Activated T-helper 1 cell treated with anti-CD3 and anti-CD28 coated beads, Interleukin-12 subunit alpha, Interleukin-12 subunit beta, Interleukin-2, Interleukin-4 antibody, amounts not matched to agents 30 ng/mL and 10 ng/mL and 1 ng/mL, durations not matched to agents 14 hours and 24 hours and 36 hours (primary cell): ENCODE data around the gene TSPAN9. TPM values are rescaled to one million over a fixed set of nuclear protein-coding genes. Genes with fewer than 3 reads are reported as not detected.
A peak's percentile ranks its signal among the peaks of the same experiment; 100 is the strongest.

Experiments
- DNase-seq: peaks from one replicate; pipeline ENCODE4 v3.0.0; 2021; ENCODE audit warnings: low spot score
- H3K27ac Mint-ChIP-seq: one replicate; pipeline ENCODE4 v1.8.0; 2021; ENCODE audit warnings: mild to moderate bottlenecking, mixed read lengths
- H3K27me3 Mint-ChIP-seq: one replicate; pipeline ENCODE4 v1.8.0; 2022; ENCODE audit warnings: mild to moderate bottlenecking, moderate library complexity, mixed read lengths; ENCODE audit not compliant: insufficient read depth
- H3K36me3 Mint-ChIP-seq: one replicate; pipeline ENCODE4 v1.8.0; 2021; ENCODE audit warnings: low read depth, mixed read lengths
- H3K4me1 Mint-ChIP-seq: one replicate; pipeline ENCODE4 v1.8.0; 2021; ENCODE audit warnings: low read depth, mixed read lengths
- H3K4me3 Mint-ChIP-seq: one replicate; pipeline ENCODE4 v1.8.0; 2021; ENCODE audit warnings: mild to moderate bottlenecking, moderate library complexity, mixed read lengths
- H3K9me3 Mint-ChIP-seq: one replicate; pipeline ENCODE4 v1.8.0; 2021; ENCODE audit warnings: mixed read lengths
- intact Hi-C: fragments of 100-400 bp; cut with micrococcal nuclease; formaldehyde crosslinking; loops from one replicate; pipeline ENCODE4 v1.15.1; 2024
- total RNA-seq: library from RNA; stranded (reverse); gene quantifications from 2 replicates; pipeline ENCODE4 v1.2.3, GENCODE V29; 2022

The TSPAN9 gene, protein sequence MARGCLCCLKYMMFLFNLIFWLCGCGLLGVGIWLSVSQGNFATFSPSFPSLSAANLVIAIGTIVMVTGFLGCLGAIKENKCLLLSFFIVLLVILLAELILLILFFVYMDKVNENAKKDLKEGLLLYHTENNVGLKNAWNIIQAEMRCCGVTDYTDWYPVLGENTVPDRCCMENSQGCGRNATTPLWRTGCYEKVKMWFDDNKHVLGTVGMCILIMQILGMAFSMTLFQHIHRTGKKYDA
- 0.44 and 0.47 TPM in 2 replicates for total RNA-seq

GRCh38 chr12:3076730-3077571 lies at the start of gene TSPAN9:
TSS of gene TSPAN9 (plus strand) at chr12:3077379. CDS start at chr12:3201194, 123,815 bp downstream.
- Mint-ChIP-seq H3K9me3 (no peaks in the 10 kb centered on the region), H3K27me3 (peaks cover 39% of the 10 kb centered on the region), H3K4me3 (peak within 1 kb of the TSS; percentile 80), H3K27ac (no peak within 1 kb of the TSS), H3K4me1 (peaks cover 10% of the 10 kb centered on the region), H3K36me3 (no peaks in the 10 kb centered on the region)
- peak; percentile 55 for DNase-seq
- intact Hi-C loops, result loop anchor here (2.0 to 5.0 kb wide), 3 partner anchors 186 to 1245 kb away; partner anchors contain the start of genes ITFG2, TIGAR and TULP3

GRCh38 chr12:3028108-3028507 lies 49.1 kb upstream of the TSPAN9 start:
- H3K4me1 Mint-ChIP-seq, result no peaks in the 10 kb centered on the region
- H3K9me3 Mint-ChIP-seq, result no peaks in the 10 kb centered on the region
- H3K27ac Mint-ChIP-seq, result no peak overlapping the region

DNA sequence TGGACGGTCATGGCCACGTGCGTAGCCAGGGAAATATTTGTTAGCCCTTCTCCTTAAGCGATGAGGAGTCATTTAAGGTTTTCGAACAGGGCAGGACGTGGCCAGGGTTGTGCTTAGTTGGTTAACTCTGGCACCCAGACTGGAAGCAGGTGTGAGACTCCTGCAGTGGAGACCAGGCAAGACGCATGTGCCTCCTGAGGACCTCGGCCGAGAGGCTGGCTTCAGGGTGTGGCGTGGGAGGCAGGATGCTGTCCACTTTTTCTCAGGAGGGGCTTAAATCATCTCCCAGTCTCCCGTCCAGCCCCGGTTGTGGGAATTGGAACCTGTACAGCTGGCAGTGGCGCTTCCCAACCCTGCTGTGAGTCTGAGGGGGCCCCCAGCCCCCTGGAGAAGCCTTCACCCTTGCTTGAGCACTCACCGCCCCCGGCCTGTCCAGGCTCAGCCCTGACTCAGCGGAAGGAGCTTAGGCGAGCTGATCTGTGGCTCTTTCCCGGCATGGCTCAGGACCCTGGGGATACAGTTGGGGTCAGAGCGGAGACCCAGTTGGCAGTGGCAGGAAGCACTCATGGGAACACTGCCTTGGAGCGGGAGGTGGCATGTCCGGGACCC lies 46.3 kb upstream of the TSPAN9 start:
- intact Hi-C loops, result no loop called here

More at GRCh38 chr12:3028108-3028507, 49.1 kb upstream of the TSPAN9 start:
- Mint-ChIP-seq H3K36me3 (no peaks in the 10 kb centered on the region), H3K27me3 (no peaks in the 10 kb centered on the region), H3K4me3 (no peak overlapping the region)
- intact Hi-C loops, result no loop called here
- no peak for DNase-seq

GRCh38 chr12:3032161-3032560 lies 45.0 kb upstream of the TSPAN9 start:
- no peaks in the 10 kb centered on the region for H3K4me1 Mint-ChIP-seq
- no peaks in the 10 kb centered on the region for H3K27me3 Mint-ChIP-seq
- intact Hi-C loops, result no loop called here
- no peak overlapping the region for H3K27ac Mint-ChIP-seq
- no peaks in the 10 kb centered on the region for H3K36me3 Mint-ChIP-seq
- H3K9me3 Mint-ChIP-seq, result no peaks in the 10 kb centered on the region
- no peak for DNase-seq
- no peak overlapping the region for H3K4me3 Mint-ChIP-seq

More for the DNA sequence above, 46.3 kb upstream of the TSPAN9 start:
- Mint-ChIP-seq H3K36me3 (no peaks in the 10 kb centered on the region), H3K9me3 (no peaks in the 10 kb centered on the region), H3K27ac (no peak overlapping the region), H3K4me3 (no peak overlapping the region), H3K4me1 (no peaks in the 10 kb centered on the region), H3K27me3 (no peaks in the 10 kb centered on the region)
- no peak for DNase-seq

- Mint-ChIP-seq H3K27me3 (no peaks in the 10 kb centered on the region), H3K36me3 (no peaks in the 10 kb centered on the region), H3K27ac (no peak overlapping the region), H3K9me3 (no peaks in the 10 kb centered on the region), H3K4me3 (no peak overlapping the region), H3K4me1 (no peaks in the 10 kb centered on the region)
- DNase-seq, result no peak
- intact Hi-C loops, result no loop called here
These were observed 44.2 kb upstream of the TSPAN9 start for GRCh38 chr12:3032770-3033538.

DNA sequence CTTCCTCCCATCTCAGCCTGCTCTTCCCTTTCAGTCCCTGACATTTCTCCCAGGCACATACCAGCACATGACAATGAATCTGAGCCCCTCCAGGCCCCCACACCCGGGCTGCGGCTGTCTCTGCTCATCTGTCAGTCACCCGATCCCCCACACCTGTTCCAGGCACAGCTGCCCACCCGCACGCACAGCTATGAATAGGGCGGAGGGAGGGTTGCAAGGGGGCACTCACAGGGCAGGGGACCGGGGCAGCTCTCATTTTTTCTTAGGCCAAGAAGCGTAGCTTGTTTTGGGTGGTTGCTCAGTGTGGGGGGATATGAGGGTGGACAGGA lies 43.7 kb upstream of the TSPAN9 start:
- DNase-seq, result no peak
- Mint-ChIP-seq H3K27ac (no peak overlapping the region), H3K9me3 (no peaks in the 10 kb centered on the region), H3K4me3 (no peak overlapping the region), H3K27me3 (no peaks in the 10 kb centered on the region), H3K4me1 (no peaks in the 10 kb centered on the region), H3K36me3 (no peaks in the 10 kb centered on the region)
- intact Hi-C loops, result no loop called here

DNA sequence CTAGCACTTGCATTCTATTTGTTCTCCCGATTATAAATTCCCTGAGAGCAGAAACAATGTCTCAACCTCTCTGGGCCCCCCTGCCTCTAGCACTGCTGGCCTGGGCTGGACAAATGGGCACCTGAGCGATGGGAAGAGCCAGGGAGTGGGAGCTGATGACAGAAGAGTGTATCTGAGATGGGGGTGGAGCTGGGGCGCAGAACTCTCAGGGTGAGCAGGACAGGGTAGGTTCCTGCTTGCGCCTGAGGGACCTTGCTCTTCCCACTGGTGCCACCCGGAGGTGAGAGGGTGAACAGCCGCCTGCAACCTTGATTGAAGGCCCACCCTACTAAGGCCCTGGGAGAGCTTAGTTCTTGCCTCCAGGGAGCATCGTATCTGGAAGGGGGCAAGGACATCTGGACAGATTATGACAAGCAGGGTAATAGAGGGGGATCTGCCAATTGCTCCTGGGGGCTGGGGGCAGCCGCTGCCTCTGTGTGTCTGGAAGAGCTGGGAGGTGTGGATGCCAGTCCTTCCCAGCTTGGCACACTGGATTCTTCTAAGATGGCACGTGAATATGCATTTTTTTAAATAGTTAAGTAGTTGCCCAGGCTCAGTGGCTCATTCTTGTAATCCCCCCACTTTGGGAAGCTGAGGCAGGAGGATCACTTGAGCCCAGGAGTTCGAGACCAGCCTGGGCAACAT lies 43.0 kb upstream of the TSPAN9 start:
- Mint-ChIP-seq H3K36me3 (no peaks in the 10 kb centered on the region), H3K9me3 (no peaks in the 10 kb centered on the region), H3K27me3 (no peaks in the 10 kb centered on the region), H3K27ac (no peak overlapping the region), H3K4me3 (no peak overlapping the region), H3K4me1 (no peaks in the 10 kb centered on the region)
- DNase-seq, result no peak
- intact Hi-C loops, result no loop called here

DNA sequence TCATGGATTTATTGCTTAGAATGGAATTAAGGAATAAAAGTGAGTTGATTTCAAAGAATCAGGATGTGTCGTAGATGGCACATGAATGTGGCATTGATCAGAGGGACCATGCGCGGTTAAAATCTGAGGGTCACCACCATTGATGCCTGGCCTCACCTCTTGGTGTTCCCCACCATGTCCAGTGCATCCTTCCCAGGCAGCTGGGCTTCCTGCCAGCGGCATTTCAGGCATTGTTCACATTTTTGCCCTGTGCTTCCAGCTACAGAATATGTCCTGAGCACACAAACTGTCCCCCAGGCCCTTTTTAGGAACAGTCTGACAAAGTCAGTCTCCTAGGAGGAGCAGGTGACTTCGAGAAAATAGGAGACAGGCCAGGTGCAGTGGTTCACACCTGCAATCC lies 42.0 kb upstream of the TSPAN9 start:
- no peak overlapping the region for H3K4me3 Mint-ChIP-seq
- no peaks in the 10 kb centered on the region for H3K27me3 Mint-ChIP-seq
- no peaks in the 10 kb centered on the region for H3K36me3 Mint-ChIP-seq
- no peak for DNase-seq
- intact Hi-C loops, result no loop called here
- H3K4me1 Mint-ChIP-seq, result no peaks in the 10 kb centered on the region
- H3K9me3 Mint-ChIP-seq, result no peaks in the 10 kb centered on the region
- no peak overlapping the region for H3K27ac Mint-ChIP-seq

DNA sequence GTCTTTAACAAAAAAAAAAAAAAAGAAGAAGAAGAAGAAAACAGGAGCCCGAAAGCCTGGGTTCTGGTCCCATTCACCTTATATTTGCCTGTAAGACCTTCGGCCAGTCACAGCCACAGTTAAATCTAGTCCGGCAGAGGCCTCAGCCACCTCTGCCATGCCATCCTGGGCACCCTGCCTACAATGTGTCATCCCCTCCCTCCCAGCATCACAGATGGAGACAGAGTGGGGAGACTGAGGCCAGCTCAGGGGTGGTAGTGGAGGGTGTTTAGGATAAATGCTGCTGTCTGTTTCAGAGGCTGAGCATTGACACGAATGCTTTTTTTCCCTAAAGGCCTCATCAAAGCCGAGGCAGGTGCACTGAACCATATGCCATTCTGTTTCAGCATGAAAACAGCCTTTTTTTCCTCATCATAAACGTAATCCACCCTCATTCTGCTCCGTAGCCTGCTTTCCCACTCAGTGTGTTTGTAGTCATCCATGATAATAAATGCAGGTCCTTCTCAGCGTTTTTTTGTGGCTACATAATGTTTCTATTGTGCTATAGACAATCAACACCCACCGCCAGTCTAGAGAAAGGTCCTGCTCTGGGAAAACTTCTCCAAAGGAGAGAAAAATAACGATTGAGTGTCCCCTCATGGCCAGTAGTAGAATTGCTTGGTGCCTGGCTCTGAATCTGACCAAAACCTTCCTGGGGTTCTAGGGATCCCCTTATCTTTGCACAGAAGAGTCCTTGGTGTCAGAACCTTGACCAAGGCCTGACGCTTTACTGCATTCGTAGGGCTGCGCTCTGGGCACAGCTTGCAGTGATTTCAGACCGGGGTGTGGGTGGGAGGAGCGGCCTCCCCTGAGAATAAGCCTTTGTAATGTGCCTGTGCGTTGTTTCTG lies 41.1 kb upstream of the TSPAN9 start:
- Mint-ChIP-seq H3K27me3 (no peaks in the 10 kb centered on the region), H3K4me1 (no peaks in the 10 kb centered on the region), H3K36me3 (no peaks in the 10 kb centered on the region), H3K27ac (no peak overlapping the region), H3K4me3 (no peak overlapping the region), H3K9me3 (no peaks in the 10 kb centered on the region)
- DNase-seq, result no peak
- intact Hi-C loops, result no loop called here

DNA sequence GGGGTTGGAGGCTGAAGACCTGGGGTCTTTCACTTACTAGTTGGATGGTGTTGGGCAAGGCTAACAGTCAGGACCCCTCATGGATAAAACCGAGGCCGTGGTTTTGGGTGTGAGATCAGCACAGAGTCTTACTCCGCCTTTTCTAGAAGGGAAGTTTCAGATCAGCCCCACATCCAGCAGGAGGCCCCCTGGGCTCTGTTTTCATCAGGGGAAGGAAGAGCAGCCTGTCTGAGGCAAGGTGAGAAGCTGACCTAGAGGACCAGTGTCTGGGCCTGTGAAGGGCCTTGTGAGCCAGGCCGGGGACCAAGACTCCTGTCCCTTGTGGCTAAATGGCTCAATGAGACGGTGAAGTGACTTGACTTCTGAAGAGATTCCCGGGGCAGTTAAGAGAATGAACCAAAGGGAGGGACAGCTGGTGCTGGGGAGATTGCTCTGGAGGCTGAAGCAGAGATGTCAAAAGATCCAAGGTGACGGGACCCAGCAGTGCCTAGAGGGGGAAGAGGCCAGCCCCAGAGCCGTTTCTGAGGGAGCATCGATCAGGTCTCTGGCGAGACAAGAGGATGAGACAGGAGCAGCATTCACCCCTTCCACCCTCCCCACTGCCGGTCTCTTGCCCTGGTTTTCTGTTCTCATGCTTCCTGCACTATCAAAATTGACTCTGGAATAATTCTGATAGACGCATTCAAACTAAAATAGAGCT lies 40.1 kb upstream of the TSPAN9 start:
- no peak overlapping the region for H3K27ac Mint-ChIP-seq
- no peak overlapping the region for H3K4me3 Mint-ChIP-seq
- no peaks in the 10 kb centered on the region for H3K4me1 Mint-ChIP-seq
- no peaks in the 10 kb centered on the region for H3K36me3 Mint-ChIP-seq
- H3K27me3 Mint-ChIP-seq, result no peaks in the 10 kb centered on the region
- intact Hi-C loops, result no loop called here
- H3K9me3 Mint-ChIP-seq, result no peaks in the 10 kb centered on the region
- no peak for DNase-seq

- no peaks in the 10 kb centered on the region for H3K4me1 Mint-ChIP-seq
- no peak overlapping the region for H3K4me3 Mint-ChIP-seq
- DNase-seq, result no peak
- no peak overlapping the region for H3K27ac Mint-ChIP-seq
- H3K9me3 Mint-ChIP-seq, result no peaks in the 10 kb centered on the region
- H3K27me3 Mint-ChIP-seq, result peaks cover 5% of the 10 kb centered on the region
- intact Hi-C loops, result no loop called here
- no peaks in the 10 kb centered on the region for H3K36me3 Mint-ChIP-seq
These were observed 39.0 kb upstream of the TSPAN9 start for GRCh38 chr12:3038166-3038565.
